Epithelial cell of proximal tubule (primary cell): Measurements from ENCODE around the gene COX11. TPM values are rescaled to one million over a fixed set of nuclear protein-coding genes. Genes with fewer than 3 reads are reported as not detected.

Source experiments
- DNase-seq: peaks from one replicate; pipeline ENCODE4 v3.0.0-alpha.2; 2011; ENCODE audit warnings: low read depth
- H3K4me3 ChIP-seq: 2 replicates; pipeline ENCODE4 v1.5.1; 2011; ENCODE audit warnings: low read depth, mild to moderate bottlenecking, low read length
- CTCF ChIP-seq: conservative IDR thresholded peaks from 2 replicates; pipeline ENCODE4 v1.5.1; 2012; ENCODE audit warnings: low read depth, mild to moderate bottlenecking, low read length
- total RNA-seq: library from RNA; depleted of rRNA; stranded (reverse); fragments of >200 nt; gene quantifications from 2 replicates; pipeline ENCODE4 v1.2.3, GENCODE V29; 2015

COX11 gene
- total RNA-seq, 1 donor from 2014 or later: 39.3 TPM

- no peak overlapping the region for H3K4me3 ChIP-seq
- no peak for TF ChIP-seq CTCF
- no peak for DNase-seq
Measured at GRCh38 chr17:54977744-54978143, 9.3 kb upstream of the COX11 start.

- no peak for TF ChIP-seq CTCF
- DNase-seq: no peak
- H3K4me3 ChIP-seq: no peak overlapping the region
Measured at GRCh38 chr17:54976316-54976715, 7.9 kb upstream of the COX11 start.

- no peak for TF ChIP-seq CTCF
- DNase-seq: no peak
- H3K4me3 ChIP-seq: no peak overlapping the region
Measured at GRCh38 chr17:54974759-54975158, 6.3 kb upstream of the COX11 start.

GRCh38 chr17:54972406-54973138, 4.1 kb upstream of the COX11 start:
- H3K4me3 ChIP-seq: no peak overlapping the region
- DNase-seq: no peak
- no peak for TF ChIP-seq CTCF

- H3K4me3 ChIP-seq: no peak overlapping the region
- no peak for DNase-seq
Measured at GRCh38 chr17:54971901-54972300, 3.4 kb upstream of the COX11 start.

GRCh38 chr17:54971147-54971546, 2.7 kb upstream of the COX11 start:
- DNase-seq: peak; percentile 65
- no peak for TF ChIP-seq CTCF
- peak overlapping the region; percentile 18 for H3K4me3 ChIP-seq

More at GRCh38 chr17:54971901-54972300, 3.4 kb upstream of the COX11 start:
- no peak for TF ChIP-seq CTCF
